A673 (cell line): ENCODE data around the gene FARP1. TPM values are rescaled to one million over a fixed set of nuclear protein-coding genes. Genes with fewer than 3 reads are reported as not detected.

Experiments used
- BruUV-seq: library from RNA; stranded (reverse); fragments of 400-500 nt; replicated peaks from 2 replicates; lab custom pipeline; 2021; lab: Mats Ljungman, UMichigan
- CTCF ChIA-PET: fragments of 300-600 bp; sonication (Branson Sonifier 250); formaldehyde crosslinking; loops from one replicate; lab custom pipeline; 2022; ENCODE audit warnings: antibody characterized with exemption; lab: Charles Lee
- POLR2A ChIA-PET: fragments of 300-600 bp; sonication (Branson Sonifier 250); formaldehyde crosslinking; loops from one replicate; lab custom pipeline; 2022; ENCODE audit warnings: antibody characterized with exemption; ENCODE audit not compliant: low non-redundant PET; lab: Charles Lee
- DNase-seq: peaks from one replicate; pipeline ENCODE4 v3.0.0-alpha.2; 2015; ENCODE audit warnings: low spot score
- H3K27ac ChIP-seq: fragments of 200-600 bp; sonication (generic); 2 replicates; pipeline ENCODE4 v1.5.1; 2016; ENCODE audit warnings: mixed run types, low read depth, mild to moderate bottlenecking, mixed read lengths, antibody characterized with exemption, low read length; ENCODE audit not compliant: poor library complexity, severe bottlenecking
- H3K27me3 ChIP-seq: fragments of 200-600 bp; sonication (generic); replicated peaks from 2 replicates; pipeline ENCODE4 v1.6.1; 2017; ENCODE audit warnings: mixed run types, low read depth, mild to moderate bottlenecking, mixed read lengths, antibody characterized with exemption, low read length; ENCODE audit not compliant: insufficient read depth, poor library complexity
- H3K36me3 ChIP-seq: fragments of 200-600 bp; sonication (generic); 2 replicates; pipeline ENCODE4 v1.6.1; 2016; ENCODE audit warnings: mixed run types, mild to moderate bottlenecking, mixed read lengths, antibody characterized with exemption, low read length; ENCODE audit not compliant: insufficient read depth, poor library complexity, severe bottlenecking
- H3K4me1 ChIP-seq: fragments of 200-600 bp; sonication (generic); 2 replicates; pipeline ENCODE4 v1.6.1; 2017; ENCODE audit warnings: mixed run types, mild to moderate bottlenecking, mixed read lengths, antibody characterized with exemption, low read length; ENCODE audit not compliant: insufficient read depth, poor library complexity, severe bottlenecking
- H3K4me3 ChIP-seq: fragments of 200-600 bp; sonication (generic); 2 replicates; pipeline ENCODE4 v1.5.1; 2016; ENCODE audit warnings: low read depth, mixed run types, mild to moderate bottlenecking, mixed read lengths, low read length; ENCODE audit not compliant: poor library complexity, severe bottlenecking
- H3K9me3 ChIP-seq: fragments of 200-600 bp; sonication (generic); 2 replicates; pipeline ENCODE4 v1.6.1; 2016; ENCODE audit warnings: mixed run types, low read depth, mild to moderate bottlenecking, mixed read lengths, antibody characterized with exemption, low read length; ENCODE audit not compliant: poor library complexity, severe bottlenecking
- EZH2 ChIP-seq: fragments of 200-600 bp; sonication (generic); IDR thresholded peaks from 2 replicates; pipeline ENCODE4 v1.6.1; 2017; ENCODE audit warnings: borderline replicate concordance, low read depth, mild to moderate bottlenecking, mixed read lengths, antibody characterized with exemption, low read length; ENCODE audit not compliant: poor library complexity, severe bottlenecking
- intact Hi-C: fragments of 100-400 bp; cut with micrococcal nuclease; formaldehyde crosslinking; loops from one replicate; pipeline ENCODE4 v1.10.0; 2022; ENCODE audit not compliant: unreplicated experiment
- total RNA-seq: library from RNA; stranded (reverse); gene quantifications from 2 replicates; pipeline ENCODE4 v1.2.3, GENCODE V29; 2021
- TF ChIP-seq, protein P1 (sequence below): fragments of 300-800, 200-600 bp; sonication (generic); conservative IDR thresholded peaks from 2 replicates; pipeline ENCODE4 v1.5.1; 2017; ENCODE audit warnings: low read depth, mild to moderate bottlenecking, antibody characterized with exemption, low read length, moderate library complexity, mixed read lengths

Gene FARP1
- total RNA-seq, 1 experiment from 2014 or later = 177 TPM

DNA sequence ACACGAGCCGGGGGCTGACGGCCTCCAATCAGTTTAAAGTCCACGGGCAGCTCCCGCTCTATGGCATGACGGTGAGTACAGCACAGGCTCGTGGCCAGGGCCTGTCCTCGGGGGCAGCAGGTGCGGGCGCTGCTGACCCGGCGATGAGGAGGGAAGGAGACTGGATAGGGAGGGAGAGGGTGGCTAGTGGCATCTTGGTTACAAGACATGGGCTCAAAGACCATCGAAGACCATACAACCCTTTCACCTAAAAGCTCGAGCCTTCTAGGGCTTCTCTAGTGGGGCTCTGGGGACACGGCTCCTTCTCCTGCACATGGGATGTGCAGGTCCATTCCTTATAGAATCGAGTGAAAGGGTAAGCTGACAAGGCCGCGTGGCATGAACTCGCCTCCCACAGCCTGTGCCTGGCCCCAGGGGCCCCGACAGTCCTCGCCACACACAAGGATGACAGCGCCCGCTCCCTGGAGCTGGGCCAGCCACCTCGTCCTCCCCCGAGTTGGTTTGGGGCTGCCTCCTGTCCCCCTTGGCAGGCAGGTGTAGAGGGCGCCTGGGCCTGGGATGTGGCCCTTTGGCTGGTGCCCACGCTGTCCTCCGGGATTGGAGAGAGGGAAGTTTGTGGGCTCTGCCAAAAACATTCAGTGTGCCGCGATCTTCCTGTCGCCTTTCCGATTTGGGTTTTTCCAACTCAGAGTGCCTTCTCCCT lies 296.4 kb downstream of the FARP1 start:
- TF ChIP-seq, protein P1, sequence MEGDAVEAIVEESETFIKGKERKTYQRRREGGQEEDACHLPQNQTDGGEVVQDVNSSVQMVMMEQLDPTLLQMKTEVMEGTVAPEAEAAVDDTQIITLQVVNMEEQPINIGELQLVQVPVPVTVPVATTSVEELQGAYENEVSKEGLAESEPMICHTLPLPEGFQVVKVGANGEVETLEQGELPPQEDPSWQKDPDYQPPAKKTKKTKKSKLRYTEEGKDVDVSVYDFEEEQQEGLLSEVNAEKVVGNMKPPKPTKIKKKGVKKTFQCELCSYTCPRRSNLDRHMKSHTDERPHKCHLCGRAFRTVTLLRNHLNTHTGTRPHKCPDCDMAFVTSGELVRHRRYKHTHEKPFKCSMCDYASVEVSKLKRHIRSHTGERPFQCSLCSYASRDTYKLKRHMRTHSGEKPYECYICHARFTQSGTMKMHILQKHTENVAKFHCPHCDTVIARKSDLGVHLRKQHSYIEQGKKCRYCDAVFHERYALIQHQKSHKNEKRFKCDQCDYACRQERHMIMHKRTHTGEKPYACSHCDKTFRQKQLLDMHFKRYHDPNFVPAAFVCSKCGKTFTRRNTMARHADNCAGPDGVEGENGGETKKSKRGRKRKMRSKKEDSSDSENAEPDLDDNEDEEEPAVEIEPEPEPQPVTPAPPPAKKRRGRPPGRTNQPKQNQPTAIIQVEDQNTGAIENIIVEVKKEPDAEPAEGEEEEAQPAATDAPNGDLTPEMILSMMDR = no peak
- no peak for TF ChIP-seq EZH2
- Histone ChIP-seq H3K4me1 (no peaks in the 10 kb centered on the region), H3K27ac (no peak overlapping the region), H3K27me3 (no peaks in the 10 kb centered on the region), H3K36me3 (peaks cover 10% of the 10 kb centered on the region), H3K4me3 (no peak overlapping the region), H3K9me3 (no peaks in the 10 kb centered on the region)
- CTCF ChIA-PET = no interaction called here
- intact Hi-C loops = loop anchor here (10.0 kb wide), 1 partner anchor 584 kb away; no protein-coding TSS in a partner anchor
- no TSS peak for BruUV-seq
- POLR2A ChIA-PET = no interaction called here
- DNase-seq = no peak

DNA sequence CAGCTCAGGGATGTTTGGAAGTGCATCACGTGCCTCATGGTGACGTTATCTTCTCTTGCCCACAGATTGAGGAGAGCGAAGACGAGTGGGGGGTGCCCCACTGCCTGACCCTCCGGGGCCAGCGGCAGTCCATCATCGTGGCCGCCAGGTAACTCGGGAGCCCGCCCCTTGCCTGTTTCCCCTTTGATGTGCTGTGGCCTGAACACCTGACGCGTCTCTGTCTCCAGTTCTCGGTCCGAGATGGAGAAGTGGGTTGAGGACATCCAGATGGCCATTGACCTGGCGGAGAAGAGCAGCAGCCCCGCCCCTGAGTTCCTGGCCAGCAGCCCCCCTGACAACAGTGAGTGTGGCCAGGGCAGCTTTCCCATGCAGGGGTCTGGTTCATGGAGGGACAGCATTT lies 297.0 kb downstream of the FARP1 start:
- DNase-seq = no peak
- Histone ChIP-seq H3K27me3 (no peaks in the 10 kb centered on the region), H3K4me3 (no peak overlapping the region), H3K9me3 (no peaks in the 10 kb centered on the region), H3K36me3 (peaks cover 10% of the 10 kb centered on the region), H3K4me1 (no peaks in the 10 kb centered on the region), H3K27ac (no peak overlapping the region)
- TF ChIP-seq, protein P1 = no peak
- no peak for TF ChIP-seq EZH2
- ChIA-PET POLR2A (no interaction called here), CTCF (no interaction called here)
- intact Hi-C loops = loop anchor here (10.0 kb wide), 1 partner anchor 585 kb away; no protein-coding TSS in a partner anchor
- BruUV-seq = no TSS peak

DNA sequence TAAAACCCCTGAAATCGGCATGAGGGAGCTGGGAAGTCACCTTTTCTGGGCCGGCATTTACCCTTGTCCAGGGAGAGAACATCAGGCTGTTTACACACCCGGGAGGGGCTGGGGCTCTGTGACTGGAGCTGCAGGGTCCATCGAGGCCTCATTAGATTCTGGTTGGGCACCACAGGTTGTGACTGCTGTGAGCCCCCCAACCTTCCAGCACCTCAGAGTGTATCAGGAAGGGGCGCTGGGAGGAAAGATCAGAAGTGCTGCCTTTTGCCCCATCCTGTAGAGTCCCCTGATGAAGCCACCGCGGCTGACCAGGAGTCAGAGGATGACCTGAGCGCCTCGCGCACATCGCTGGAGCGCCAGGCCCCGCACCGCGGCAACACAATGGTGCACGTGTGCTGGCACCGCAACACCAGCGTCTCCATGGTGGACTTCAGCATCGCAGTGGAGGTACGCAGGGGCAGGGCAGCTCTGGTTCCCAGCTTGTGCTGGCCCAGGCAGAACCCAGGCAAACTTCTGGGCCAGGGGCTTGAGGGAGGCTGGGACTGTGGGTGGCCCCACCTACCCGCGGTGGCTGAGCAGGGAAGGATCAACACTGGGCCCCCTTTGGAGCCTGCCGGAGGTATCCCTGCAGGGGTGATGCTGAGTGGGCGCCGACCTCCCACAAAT lies 297.6 kb downstream of the FARP1 start:
- ChIA-PET CTCF (no interaction called here), POLR2A (no interaction called here)
- no TSS peak for BruUV-seq
- TF ChIP-seq, protein P1 = no peak
- TF ChIP-seq EZH2 = no peak
- intact Hi-C loops = no loop called here
- Histone ChIP-seq H3K4me3 (no peak overlapping the region), H3K27ac (no peak overlapping the region), H3K9me3 (no peaks in the 10 kb centered on the region), H3K27me3 (no peaks in the 10 kb centered on the region), H3K4me1 (peaks cover 1% of the 10 kb centered on the region), H3K36me3 (peaks cover 10% of the 10 kb centered on the region)
- no peak for DNase-seq
